Camera-type eye (tissue), 1 donor: ENCODE results near the gene AKIP1. TPM values are rescaled to one million over a fixed set of nuclear protein-coding genes. Genes with fewer than 3 reads are reported as not detected.

Source experiments
- total RNA-seq: library from RNA; depleted of rRNA; stranded (reverse); fragments of >200 nt; gene quantifications from one replicate; pipeline ENCODE4 v1.2.3, GENCODE V29; 2014

AKIP1 gene
- total RNA-seq, result 32.1 TPM

GRCh38 chr11:8911029-8911823 lies at the start of gene AKIP1:
Gene AKIP1, plus strand, starts transcription at chr11:8911189. Its CDS starts 261 bp downstream, at chr11:8911450.

GRCh38 chr11:8932564-8933180 lies 21.7 kb downstream of the AKIP1 start, which contains the start of gene C11orf16:
Gene C11orf16, minus strand, starts transcription at chr11:8932947. Its CDS starts 639 bp downstream, at chr11:8932308.

GRCh38 chr11:8942518-8943066 lies 31.6 kb downstream of the AKIP1 start, which contains the start of gene ASCL3:
Gene ASCL3, minus strand, starts transcription at chr11:8943016. Its CDS starts 4,855 bp downstream, at chr11:8938161.

GRCh38 chr11:8964324-8965320 lies 53.6 kb downstream of the AKIP1 start, which contains the start of gene TMEM9B:
Gene TMEM9B, minus strand, starts transcription at chr11:8964442. Its CDS starts 129 bp downstream, at chr11:8964313.

Other genes starting within 250 kb of the AKIP1 start
- gene TRIM66, start 228.5 kb upstream of the AKIP1 start, total RNA-seq, result 13.0 TPM
- gene RPL27A, start 228.4 kb upstream of the AKIP1 start, total RNA-seq, result 436 TPM
- not detected for gene C11orf16, start 21.8 kb downstream of the AKIP1 start, total RNA-seq
- gene ASCL3, start 31.8 kb downstream of the AKIP1 start, total RNA-seq, result not detected
- 46.2 TPM for gene TMEM9B, start 53.3 kb downstream of the AKIP1 start, total RNA-seq
- gene NRIP3, start 92.8 kb downstream of the AKIP1 start, total RNA-seq, result 8.1 TPM
- gene SCUBE2, start 180.4 kb downstream of the AKIP1 start, total RNA-seq, result 13.2 TPM